GM08714 (cell line): ENCODE measurements around the gene TAC4.
"Not testable (repeated sequence)": the region's sequence is repeated elsewhere in the genome, so short reads cannot be mapped to it uniquely, and the experiment has no call there.

Experiments
- H3K4me3 ChIP-seq: fragments of 200-500 bp; sonication (Bioruptor generic); 2 replicates; pipeline ENCODE4 v1.5.1; 2014; ENCODE audit warnings: mild to moderate bottlenecking, low read length, inconsistent platforms
- ZNF274 ChIP-seq: IDR thresholded peaks from 2 replicates; pipeline ENCODE4 v1.6.1; 2012; ENCODE audit warnings: mild to moderate bottlenecking, low read depth, low read length

The TAC4 gene

GRCh38 chr17:49842846-49843245 lies 5.0 kb downstream of the TAC4 start:
- no peak for TF ChIP-seq ZNF274
- H3K4me3 ChIP-seq, result no peak overlapping the region

- H3K4me3 ChIP-seq, result no peak overlapping the region
- no peak for TF ChIP-seq ZNF274
These were observed 5.5 kb downstream of the TAC4 start for GRCh38 chr17:49842371-49842770.

GRCh38 chr17:49841548-49841947 lies 6.3 kb downstream of the TAC4 start:
- TF ChIP-seq ZNF274, result no peak
- H3K4me3 ChIP-seq, result no peak overlapping the region

- no peak for TF ChIP-seq ZNF274
These were observed 8.4 kb downstream of the TAC4 start for GRCh38 chr17:49839455-49839854.

GRCh38 chr17:49836111-49837030 lies 11.5 kb downstream of the TAC4 start:
- no peak for TF ChIP-seq ZNF274
- H3K4me3 ChIP-seq, result no peak overlapping the region

More at GRCh38 chr17:49839455-49839854, 8.4 kb downstream of the TAC4 start:
- H3K4me3 ChIP-seq, result no peak overlapping the region

GRCh38 chr17:49835472-49835871 lies 12.4 kb downstream of the TAC4 start:
- no peak for TF ChIP-seq ZNF274
- no peak overlapping the region for H3K4me3 ChIP-seq

GRCh38 chr17:49834118-49834743 lies 13.6 kb downstream of the TAC4 start:
- H3K4me3 ChIP-seq, result no peak overlapping the region
- no peak for TF ChIP-seq ZNF274

- no peak for TF ChIP-seq ZNF274
- H3K4me3 ChIP-seq, result no peak overlapping the region
These were observed 14.8 kb downstream of the TAC4 start for GRCh38 chr17:49832840-49833599.

- H3K4me3 ChIP-seq, result no peak overlapping the region
- no peak for TF ChIP-seq ZNF274
These were observed 17.3 kb downstream of the TAC4 start for GRCh38 chr17:49830605-49831004.

GRCh38 chr17:49829026-49829425 lies 18.8 kb downstream of the TAC4 start:
- TF ChIP-seq ZNF274, result no peak

GRCh38 chr17:49828325-49828724 lies 19.5 kb downstream of the TAC4 start:
- H3K4me3 ChIP-seq, result not testable (repeated sequence)

More at GRCh38 chr17:49829026-49829425, 18.8 kb downstream of the TAC4 start:
- no peak overlapping the region for H3K4me3 ChIP-seq

GRCh38 chr17:49825645-49826044 lies 22.2 kb downstream of the TAC4 start:
- TF ChIP-seq ZNF274, result no peak

GRCh38 chr17:49823614-49824013 lies 24.3 kb downstream of the TAC4 start:
- no peak for TF ChIP-seq ZNF274
- no peak overlapping the region for H3K4me3 ChIP-seq

More at GRCh38 chr17:49825645-49826044, 22.2 kb downstream of the TAC4 start:
- H3K4me3 ChIP-seq, result no peak overlapping the region

- H3K4me3 ChIP-seq, result no peak overlapping the region
- TF ChIP-seq ZNF274, result no peak
These were observed 25.0 kb downstream of the TAC4 start for GRCh38 chr17:49822829-49823228.
